ENCODE data around the gene KIF26A. TPM values are rescaled to one million over a fixed set of nuclear protein-coding genes. Genes with fewer than 3 reads are reported as not detected.

The KIF26A gene
- total and polyA plus RNA-seq, 2 experiments from 2014 or later = 3.5 to 5.0 TPM

GRCh38 chr14:104211741-104212140 is 73.4 kb downstream of the KIF26A start:
- Histone ChIP-seq H3K27ac (no peak overlapping the region), H3K36me3 (replicated peaks; ENCODE audit: insufficient read depth, low read depth) (no peaks in the 10 kb centered on the region), H3K4me1 (ENCODE audit: insufficient read depth) (peaks cover under 1% of the 10 kb centered on the region), H3K27me3 (no peaks in the 10 kb centered on the region), H3K4me2 (no peak overlapping the region), H2AFZ (no peak overlapping the region), H3K9me2 (replicated peaks; ENCODE audit: insufficient read depth) (no peaks in the 10 kb centered on the region), H3K4me3 (no peak overlapping the region), H4K20me1 (ENCODE audit: insufficient read depth, poor library complexity, severe bottlenecking) (no peaks in the 10 kb centered on the region), H3K79me2 (no peaks in the 10 kb centered on the region), H3K9me3 (ENCODE audit: low read depth) (no peaks in the 10 kb centered on the region)
- DNase-seq (ENCODE audit: low spot score) = no peak
- 94% methylated on average over 9 of the region's 9 CpGs for WGBS (ENCODE audit: low lambda C conversion rate, missing lambda C conversion rate)
- TF ChIP-seq CTCF (IDR thresholded peaks at IDR 0.05; ENCODE audit: poor library complexity) (no peak), EZH2phosphoT487 (IDR thresholded peaks at IDR 0.05; ENCODE audit: low read depth, severe bottlenecking, unreplicated experiment) (no peak), EZH2 (IDR thresholded peaks at IDR 0.05; ENCODE audit: borderline replicate concordance) (no peak)

- Histone ChIP-seq H4K20me1 (ENCODE audit: insufficient read depth, poor library complexity, severe bottlenecking) (no peaks in the 10 kb centered on the region), H3K4me3 (no peak overlapping the region), H3K36me3 (replicated peaks; ENCODE audit: insufficient read depth, low read depth) (no peaks in the 10 kb centered on the region), H3K4me1 (ENCODE audit: insufficient read depth) (no peaks in the 10 kb centered on the region), H3K4me2 (no peak overlapping the region), H3K27me3 (no peaks in the 10 kb centered on the region), H3K9me2 (replicated peaks; ENCODE audit: insufficient read depth) (no peaks in the 10 kb centered on the region), H3K79me2 (no peaks in the 10 kb centered on the region), H2AFZ (no peak overlapping the region), H3K9me3 (ENCODE audit: low read depth) (no peaks in the 10 kb centered on the region), H3K27ac (no peak overlapping the region)
- no peak for DNase-seq (ENCODE audit: low spot score)
- TF ChIP-seq EZH2phosphoT487 (IDR thresholded peaks at IDR 0.05; ENCODE audit: low read depth, severe bottlenecking, unreplicated experiment) (no peak), EZH2 (IDR thresholded peaks at IDR 0.05; ENCODE audit: borderline replicate concordance) (no peak), CTCF (IDR thresholded peaks at IDR 0.05; ENCODE audit: poor library complexity) (no peak)
- 92% methylated on average over 27 of the region's 27 CpGs for WGBS (ENCODE audit: low lambda C conversion rate, missing lambda C conversion rate)
Measured at GRCh38 chr14:104212206-104213095, 74.1 kb downstream of the KIF26A start.

GRCh38 chr14:104213301-104214034 is 75.1 kb downstream of the KIF26A start:
- 93% methylated on average over 30 of the region's 30 CpGs for WGBS (ENCODE audit: low lambda C conversion rate, missing lambda C conversion rate)
- Histone ChIP-seq H3K9me2 (replicated peaks; ENCODE audit: insufficient read depth) (no peaks in the 10 kb centered on the region), H3K27me3 (no peaks in the 10 kb centered on the region), H4K20me1 (ENCODE audit: insufficient read depth, poor library complexity, severe bottlenecking) (no peaks in the 10 kb centered on the region), H3K4me3 (no peak overlapping the region), H2AFZ (no peak overlapping the region), H3K9me3 (ENCODE audit: low read depth) (no peaks in the 10 kb centered on the region), H3K27ac (no peak overlapping the region), H3K4me1 (ENCODE audit: insufficient read depth) (no peaks in the 10 kb centered on the region), H3K79me2 (no peaks in the 10 kb centered on the region), H3K36me3 (replicated peaks; ENCODE audit: insufficient read depth, low read depth) (no peaks in the 10 kb centered on the region), H3K4me2 (no peak overlapping the region)
- TF ChIP-seq CTCF (IDR thresholded peaks at IDR 0.05; ENCODE audit: poor library complexity) (no peak), EZH2phosphoT487 (IDR thresholded peaks at IDR 0.05; ENCODE audit: low read depth, severe bottlenecking, unreplicated experiment) (no peak), EZH2 (IDR thresholded peaks at IDR 0.05; ENCODE audit: borderline replicate concordance) (no peak)
- no peak for DNase-seq (ENCODE audit: low spot score)

Data from hepatocyte (in vitro differentiated cells).